HG02938 (cell line): ENCODE results near the gene LGALS3BP.
"Not testable (repeated sequence)": the region's sequence is repeated elsewhere in the genome, so short reads cannot be mapped to it uniquely, and the experiment has no call there.

Source experiments
- ATAC-seq: cut with Tn5 transposase; IDR thresholded peaks from one replicate; pipeline ENCODE4 v1.9.1; 2021; ENCODE audit warnings: mild to moderate bottlenecking, moderate library complexity; ENCODE audit not compliant: unreplicated experiment

The LGALS3BP gene

GRCh38 chr17:78965491-78965924 lies 14.2 kb downstream of the LGALS3BP start:
- no peak for ATAC-seq

DNA sequence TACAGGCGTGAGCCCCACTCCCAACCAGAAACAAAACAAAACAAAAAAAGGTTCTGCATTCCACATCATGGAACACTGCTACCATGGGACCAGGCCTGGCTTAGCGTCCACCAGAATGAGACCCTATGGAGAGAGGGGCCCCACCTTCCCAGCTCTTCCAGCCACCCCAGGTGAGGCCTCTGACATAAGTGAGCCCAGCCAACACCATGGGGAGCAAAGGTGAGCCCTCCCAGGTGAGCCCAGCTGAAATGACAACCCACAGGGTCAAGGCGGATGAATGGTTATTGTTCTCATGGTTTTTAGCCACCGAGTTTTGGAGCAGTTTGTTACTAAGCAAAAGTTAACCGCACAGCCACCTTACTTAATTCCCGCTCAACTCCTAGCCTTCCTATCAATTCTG lies 16.3 kb downstream of the LGALS3BP start:
- no peak for ATAC-seq

DNA sequence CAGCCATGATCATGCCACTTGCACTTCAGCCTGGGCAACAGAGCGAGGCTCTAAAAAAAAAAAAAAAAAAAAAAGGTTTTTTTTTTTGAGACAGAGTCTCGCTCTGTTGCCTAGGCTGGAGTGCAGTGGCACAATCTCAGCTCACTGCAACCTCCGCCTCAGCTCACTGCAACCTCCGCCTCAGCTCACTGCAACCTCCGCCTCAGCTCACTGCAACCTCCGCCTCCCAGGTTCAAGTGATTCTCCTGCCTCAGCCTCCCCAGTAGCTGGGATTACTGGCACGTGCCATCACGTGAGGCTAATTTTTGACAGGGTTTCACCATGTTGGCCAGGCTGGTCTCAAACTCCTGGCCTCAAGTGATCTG lies 16.8 kb downstream of the LGALS3BP start:
- ATAC-seq: not testable (repeated sequence)

GRCh38 chr17:78962345-78962983 lies 17.3 kb downstream of the LGALS3BP start:
- ATAC-seq: no peak

DNA sequence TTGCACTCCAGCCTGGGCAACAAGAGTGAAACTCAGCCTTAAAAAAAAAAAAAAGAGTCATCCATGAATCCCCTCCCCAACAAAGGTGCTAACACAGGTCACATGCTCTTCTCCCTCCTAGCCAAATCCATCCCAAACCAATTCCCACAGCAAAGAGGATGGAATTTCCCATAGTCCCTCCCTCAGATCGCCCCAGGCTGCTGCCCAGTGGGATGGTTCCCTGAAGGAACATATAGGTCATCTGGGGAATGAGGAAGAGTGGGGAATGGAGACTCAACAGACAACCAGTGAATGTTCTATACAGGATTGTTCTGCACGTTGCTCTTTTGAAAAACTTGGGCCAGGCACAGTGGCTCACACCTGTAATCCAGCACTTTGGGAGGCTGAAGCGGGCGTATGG lies 18.2 kb downstream of the LGALS3BP start:
- no peak for ATAC-seq

GRCh38 chr17:78960928-78961327 lies 18.8 kb downstream of the LGALS3BP start:
- no peak for ATAC-seq

DNA sequence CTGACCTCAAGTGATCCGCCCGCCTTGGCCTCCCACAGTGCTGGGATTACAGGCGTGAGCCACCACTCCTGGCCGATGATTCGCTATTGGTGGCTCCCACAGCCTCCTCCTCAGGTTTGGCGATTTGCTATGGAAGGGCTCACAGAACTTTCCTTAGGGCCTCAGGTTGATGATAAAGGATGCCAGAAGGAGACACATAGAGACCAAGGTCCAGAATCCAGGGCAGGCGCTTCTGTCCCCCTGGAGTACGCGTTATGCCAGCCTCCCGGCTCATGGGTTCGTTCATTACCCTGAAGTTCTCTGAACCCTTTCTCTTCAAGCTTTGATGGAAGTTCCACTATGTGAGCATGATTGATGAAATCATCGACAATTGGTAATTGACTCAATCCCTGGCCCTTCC lies 19.9 kb downstream of the LGALS3BP start:
- no peak for ATAC-seq

DNA sequence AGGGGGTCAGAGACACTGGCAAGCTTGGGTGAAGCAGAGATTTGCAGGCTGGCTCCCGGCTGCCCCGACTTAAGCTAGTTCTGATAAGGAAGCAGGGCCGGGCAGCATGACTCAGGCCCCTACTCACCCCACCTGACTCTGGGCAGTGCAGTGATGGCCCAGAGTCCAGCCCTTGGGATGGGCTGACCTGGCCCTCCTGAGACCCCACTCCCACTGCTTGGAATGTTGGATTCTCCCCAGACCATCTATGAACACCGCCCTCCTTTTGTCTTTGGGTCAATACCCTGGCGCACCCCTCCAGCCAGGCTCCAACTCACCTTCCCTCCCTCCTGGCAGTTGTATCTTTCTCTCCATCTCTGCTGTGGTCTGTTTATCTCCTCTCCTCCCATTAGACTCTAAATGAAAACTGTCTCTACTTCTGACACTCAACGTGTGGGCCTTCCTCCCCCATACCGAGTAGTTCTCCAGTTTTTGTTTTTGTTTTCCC lies 21.0 kb downstream of the LGALS3BP start:
- no peak for ATAC-seq

DNA sequence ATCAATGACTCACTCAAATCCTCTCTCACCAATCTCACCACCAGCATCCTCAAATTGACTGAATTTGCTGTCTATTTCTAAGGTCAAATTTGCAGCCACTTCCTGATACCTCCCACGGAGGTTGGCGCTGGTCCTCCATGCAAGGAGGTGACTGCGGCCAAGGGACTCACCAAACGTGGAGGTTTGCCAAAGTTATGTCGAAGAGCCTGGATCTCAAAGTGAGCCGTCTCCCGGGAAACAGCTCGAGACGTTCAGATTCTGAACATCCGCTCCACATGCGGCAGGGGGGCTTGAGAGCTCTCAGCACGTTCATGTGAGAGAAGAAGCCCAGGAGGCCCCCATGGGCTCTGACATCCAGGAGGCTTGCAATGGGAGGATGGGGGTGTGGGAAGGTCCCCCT lies 22.6 kb downstream of the LGALS3BP start:
- no peak for ATAC-seq

DNA sequence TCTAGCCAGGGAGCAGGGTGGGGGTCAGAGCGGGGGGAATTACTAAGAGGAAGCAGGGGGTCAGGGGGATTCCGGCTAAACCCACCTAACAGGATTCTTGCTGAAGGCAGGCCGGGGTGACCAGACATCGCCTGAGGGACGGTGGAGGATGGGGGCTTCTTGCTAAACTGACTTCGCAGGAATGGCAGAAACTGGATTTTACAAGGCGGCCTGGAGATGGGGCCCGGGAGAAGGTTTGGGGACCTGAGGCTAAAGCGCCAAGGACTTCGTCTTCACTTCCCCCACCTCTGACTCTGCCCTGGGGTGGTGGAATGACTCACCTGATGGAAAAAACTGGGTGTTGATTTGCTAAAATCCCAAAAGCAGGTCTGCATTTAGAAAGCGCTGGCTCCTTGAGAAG lies 23.5 kb downstream of the LGALS3BP start:
- ATAC-seq: no peak

- no peak for ATAC-seq
Observed at GRCh38 chr17:78954684-78955083, 25.0 kb downstream of the LGALS3BP start.

DNA sequence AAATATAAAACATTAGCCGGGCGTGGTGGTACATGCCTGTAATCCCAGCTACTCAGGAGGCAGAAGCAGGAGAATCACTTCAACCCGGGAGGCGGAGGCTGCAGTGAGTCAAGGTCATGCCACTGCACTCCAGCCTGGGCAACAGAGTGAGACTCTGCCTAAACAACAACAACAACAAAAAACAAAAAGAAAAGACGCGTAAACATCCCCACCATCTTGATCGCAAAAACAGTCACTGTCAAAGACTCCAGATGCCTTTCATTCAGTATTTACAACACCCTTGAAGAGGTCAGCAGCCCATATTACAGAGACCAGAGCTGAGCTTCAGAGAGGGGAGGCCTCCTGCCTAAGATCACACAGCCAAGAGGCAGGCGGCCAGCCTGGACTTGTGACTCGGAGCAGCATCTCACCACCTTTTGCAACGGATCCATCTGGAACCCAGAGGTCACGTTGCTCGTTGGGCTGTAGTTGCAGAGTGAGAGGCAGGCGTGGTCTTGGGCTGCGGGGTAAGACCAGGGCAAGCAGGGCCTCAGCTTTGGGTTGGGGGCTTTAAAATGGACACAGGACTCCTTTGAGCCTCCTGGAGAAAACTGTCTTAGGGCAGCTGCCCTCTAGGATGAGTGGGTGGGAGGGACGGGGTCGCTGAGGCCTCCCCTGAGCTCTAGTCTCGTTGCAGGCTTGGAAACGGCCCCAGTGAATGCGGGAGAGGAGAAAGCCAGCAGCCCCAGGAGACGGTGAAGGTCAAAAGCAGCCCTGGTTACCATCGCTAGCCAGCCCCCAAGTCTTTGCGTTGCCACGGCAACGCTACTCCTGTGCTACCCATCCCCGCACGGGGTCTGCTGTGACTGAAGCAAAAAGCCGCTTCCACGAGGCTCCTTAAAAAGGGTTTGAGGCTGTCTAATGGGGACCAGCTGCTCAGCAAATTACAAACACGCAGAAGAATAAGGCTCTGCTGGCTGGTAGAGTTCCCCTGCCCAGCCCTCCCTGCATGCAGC lies 26.1 kb downstream of the LGALS3BP start:
- ATAC-seq: no peak

DNA sequence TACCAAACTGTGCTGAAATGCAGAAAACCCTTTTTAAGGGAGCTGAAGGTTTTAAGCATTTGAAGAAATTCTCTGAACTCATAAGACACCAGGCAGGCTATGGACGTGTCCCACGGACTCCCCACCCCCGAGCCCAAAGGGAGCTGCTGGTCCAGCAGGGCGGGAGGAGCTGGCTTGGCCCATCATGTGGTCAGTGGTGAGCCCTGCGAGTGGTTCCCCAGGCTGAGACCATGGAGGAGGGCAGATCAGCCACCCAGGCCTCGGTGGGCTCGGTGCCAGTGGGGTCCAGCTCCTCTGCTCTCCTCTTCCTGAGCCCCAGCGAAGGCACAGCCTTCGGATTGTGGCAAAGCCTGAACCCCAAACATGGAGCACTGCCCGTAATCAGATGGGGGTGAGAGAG lies 27.0 kb downstream of the LGALS3BP start:
- no peak for ATAC-seq

DNA sequence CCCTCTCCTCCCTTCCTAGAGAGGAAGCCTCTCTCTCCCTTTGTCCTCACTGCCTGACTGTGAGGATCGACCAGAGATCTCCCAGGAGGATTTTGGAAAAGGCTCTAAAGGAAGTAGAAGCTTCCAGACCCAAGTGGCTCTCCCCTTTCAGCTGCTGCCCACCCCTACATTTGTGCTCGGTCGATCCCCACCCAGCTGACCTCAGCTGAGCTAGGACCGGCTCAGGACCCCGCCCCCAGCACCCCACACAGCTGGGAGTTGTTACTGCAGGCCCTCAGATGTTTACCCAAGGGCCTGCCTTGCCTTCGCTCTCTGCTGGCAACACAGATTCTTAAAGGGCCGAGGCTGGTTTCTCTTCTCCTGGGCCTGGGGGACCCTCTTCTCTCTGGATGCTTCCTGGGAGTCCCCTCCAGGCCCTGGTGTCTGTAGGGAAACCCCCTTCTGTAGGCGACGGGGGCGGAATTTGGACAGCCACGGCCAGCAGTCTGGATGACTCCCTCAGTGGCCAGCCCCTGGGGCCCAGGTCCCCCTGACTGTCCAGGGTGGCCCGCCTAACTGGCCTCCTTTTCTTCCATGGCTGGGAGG lies 27.7 kb downstream of the LGALS3BP start:
- ATAC-seq: no peak

DNA sequence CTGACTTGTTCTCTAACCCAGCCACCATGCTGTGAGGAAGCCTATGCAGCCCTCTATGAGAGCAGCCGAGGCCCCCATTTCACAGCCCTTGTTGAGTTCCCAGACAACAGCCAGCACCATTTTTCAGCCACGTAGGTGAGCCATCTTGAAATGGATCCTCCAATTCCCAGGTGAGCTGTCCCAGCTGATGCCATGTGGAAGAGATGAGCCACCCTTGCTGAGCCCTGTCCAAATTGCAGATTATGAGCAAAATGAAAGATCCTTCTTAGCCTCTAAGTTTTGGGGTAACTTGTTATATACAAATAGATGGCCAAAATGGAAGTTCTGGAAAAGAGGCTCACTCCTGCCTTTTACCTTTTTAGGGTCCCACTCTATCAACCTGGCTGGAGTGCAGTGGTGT lies 28.9 kb downstream of the LGALS3BP start:
- no peak for ATAC-seq

DNA sequence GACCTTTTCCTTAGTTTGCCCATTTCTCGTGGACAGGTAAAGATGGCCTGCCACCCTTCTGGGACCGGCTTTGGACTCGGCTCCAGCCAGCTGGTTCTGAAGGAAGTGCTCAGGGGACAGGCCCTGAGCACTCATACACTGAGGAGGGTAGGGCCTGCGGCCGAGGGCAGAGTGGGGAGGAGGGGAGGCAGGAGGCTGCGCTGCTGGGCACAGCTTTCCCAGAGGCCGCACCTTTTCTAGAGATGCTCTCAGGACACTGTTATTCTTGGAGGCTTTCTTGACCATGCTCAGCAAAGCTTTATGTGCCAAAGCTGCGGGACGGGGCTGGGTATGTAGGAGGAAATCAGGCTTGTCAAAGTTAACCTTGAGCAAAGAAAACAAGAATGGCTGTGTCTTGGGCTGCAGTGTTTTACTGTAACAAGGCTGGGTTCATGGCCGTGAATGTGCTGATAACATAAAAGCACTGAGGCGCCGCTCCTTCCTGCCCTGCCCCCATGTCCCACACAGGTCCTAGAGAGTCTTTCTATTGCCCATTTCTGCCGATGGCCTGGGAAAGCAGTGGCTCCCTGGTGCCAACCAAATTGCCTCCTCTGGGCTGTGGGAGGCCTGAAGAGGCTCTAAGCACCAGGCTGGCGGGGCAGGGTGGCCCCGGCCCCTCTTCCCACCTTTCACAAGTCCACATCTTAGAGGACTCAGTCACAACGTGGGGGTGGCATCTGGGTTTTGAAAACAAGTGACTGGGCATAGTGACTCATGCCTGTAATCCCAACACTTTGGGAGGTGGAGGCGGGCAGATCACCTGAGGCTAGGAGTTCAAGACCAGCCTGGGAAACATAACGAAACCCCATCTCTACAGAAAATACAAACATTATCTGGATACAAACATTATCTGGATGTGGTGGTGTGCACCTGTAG lies 32.2 kb downstream of the LGALS3BP start:
- no peak for ATAC-seq

DNA sequence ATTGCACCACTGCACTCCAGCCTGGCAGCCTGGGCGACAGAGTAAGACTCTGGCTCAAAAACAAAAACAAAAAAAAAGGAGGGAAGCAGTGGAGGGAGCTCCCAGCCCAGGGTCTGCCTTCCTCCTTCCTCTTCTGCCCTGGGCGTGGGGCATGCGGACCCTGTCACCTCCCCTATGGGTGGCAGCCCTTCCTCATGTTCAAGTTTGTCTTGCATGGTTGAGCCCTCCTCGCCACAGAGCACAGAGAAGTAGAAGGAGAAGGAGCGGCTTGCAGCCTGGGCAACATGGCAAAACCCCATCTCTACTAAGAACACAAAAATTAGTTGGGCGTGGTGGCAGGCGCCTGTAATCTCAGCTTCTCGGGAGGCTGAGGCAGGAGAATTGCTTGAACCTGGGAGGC lies 33.1 kb downstream of the LGALS3BP start:
- ATAC-seq: no peak

- ATAC-seq: no peak
Observed at GRCh38 chr17:78946131-78946530, 33.6 kb downstream of the LGALS3BP start.

DNA sequence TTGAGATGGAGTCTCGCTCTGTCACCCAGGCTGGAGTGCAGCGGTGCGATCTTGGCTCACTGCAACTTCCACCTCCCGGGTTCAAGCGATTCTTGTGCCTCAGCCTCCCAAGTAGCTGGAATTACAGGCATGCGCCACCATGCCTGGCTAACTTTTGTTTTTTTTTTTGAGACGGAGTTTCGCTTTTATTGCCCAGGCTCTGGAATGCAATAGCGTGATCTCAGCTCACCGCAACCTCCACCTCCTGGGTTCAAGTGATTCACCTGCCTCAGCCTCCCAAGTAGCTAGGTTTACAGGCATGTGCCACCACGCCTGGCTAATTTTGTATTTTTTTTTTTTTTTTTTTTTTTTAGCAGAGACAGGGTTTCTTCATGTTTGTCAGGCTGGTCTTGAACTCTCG lies 34.3 kb downstream of the LGALS3BP start:
- not testable (repeated sequence) for ATAC-seq

- ATAC-seq: no peak
Observed at GRCh38 chr17:78944956-78945355, 34.8 kb downstream of the LGALS3BP start.

DNA sequence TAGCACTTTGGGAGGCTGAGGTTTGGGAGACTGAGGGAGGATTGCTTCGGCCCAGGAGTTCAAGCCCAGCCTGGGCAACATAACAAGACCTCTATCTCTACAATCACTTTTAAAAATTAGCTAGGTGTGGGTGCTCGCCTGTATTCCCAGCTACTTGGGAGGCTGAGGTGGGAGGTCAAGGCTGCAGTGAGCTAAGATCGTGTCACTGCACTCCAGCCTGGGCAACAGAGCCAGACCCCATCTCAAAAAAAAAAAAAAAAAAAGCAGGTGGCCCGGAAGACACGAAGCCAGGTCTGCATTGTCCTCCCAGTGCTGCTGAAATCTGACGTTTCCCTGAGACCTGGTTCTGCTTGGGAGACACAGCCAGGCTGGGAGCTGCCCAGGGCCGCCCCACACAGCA lies 35.7 kb downstream of the LGALS3BP start:
- ATAC-seq: no peak
